Lower leg skin (tissue), 4 donors: ENCODE measurements around the gene LPIN1. TPM values are rescaled to one million over a fixed set of nuclear protein-coding genes. Genes with fewer than 3 reads are reported as not detected.

ENCODE experiments used
- DNase-seq, 2 donors: peaks; one replicate each; pipeline ENCODE4 v3.0.0-alpha.2; 2019; ENCODE audit warnings: low spot score in 2 of 2
- H3K4me3 ChIP-seq: fragments of 200-600 bp; sonication (generic); 2 replicates; pipeline ENCODE4 v1.5.1; 2017; ENCODE audit warnings: mild to moderate bottlenecking, low read depth; ENCODE audit not compliant: poor library complexity, severe bottlenecking
- CTCF ChIP-seq, 3 donors: fragments of 450-650 bp; IDR thresholded peaks; one replicate each; pipeline ENCODE4 v1.5.1; 2016; ENCODE audit warnings: antibody characterized with exemption in 3 of 3, mild to moderate bottlenecking in 3 of 3, moderate library complexity in 2 of 3
- POLR2A ChIP-seq, 2 donors: fragments of 450-650 bp; IDR thresholded peaks; one replicate each; pipeline ENCODE4 v1.6.1; 2016 to 2017; ENCODE audit warnings: antibody characterized with exemption in 2 of 2, mild to moderate bottlenecking in 1 of 2, moderate library complexity in 1 of 2
- WGBS, 2 donors: methylation state at CpG; one replicate each; pipeline ENCODE4 v1.1.5; 2018; 5-methylcytosine and 5-hydroxymethylcytosine counted together
- intact Hi-C: fragments of 100-400 bp; cut with DNase I; formaldehyde crosslinking; loops from one replicate; pipeline ENCODE4 v1.15.0; 2023; ENCODE audit warnings: low total_unique reads
- total RNA-seq, 4 donors: library from RNA; depleted of rRNA; stranded (reverse); fragments of >200 nt; gene quantifications; one replicate each; pipeline ENCODE4 v1.1.0, GENCODE V29; 2016

LPIN1 gene
- total RNA-seq, 4 donors from 2014 or later, result 15.6 to 45.8 (median 35.0) TPM

GRCh38 chr2:11796190-11797171 lies 50.0 kb downstream of the LPIN1 start:
- TF ChIP-seq POLR2A (IDR thresholded peaks at IDR 0.05), result no peak
- TF ChIP-seq CTCF (IDR thresholded peaks at IDR 0.05), result no peak
- no peak overlapping the region for H3K4me3 ChIP-seq
- intact Hi-C loops, result no loop called here
- WGBS, 2 donors, result 78 to 83% methylated on average over 18 of the region's 18 CpGs
- DNase-seq, result peak; percentile 63 to 83

GRCh38 chr2:11797846-11798245 lies 51.4 kb downstream of the LPIN1 start:
- 92 to 94% methylated on average over 6 of the region's 6 CpGs for WGBS, 2 donors
- DNase-seq, result no peak
- TF ChIP-seq POLR2A (IDR thresholded peaks at IDR 0.05) (no peak), CTCF (IDR thresholded peaks at IDR 0.05) (no peak)
- intact Hi-C loops, result no loop called here
- no peak overlapping the region for H3K4me3 ChIP-seq

- intact Hi-C loops, result no loop called here
- DNase-seq, result peak in 1 of 2 donors; percentile 48
- no peak overlapping the region for H3K4me3 ChIP-seq
- no peak for TF ChIP-seq POLR2A (IDR thresholded peaks at IDR 0.05)
- no peak for TF ChIP-seq CTCF (IDR thresholded peaks at IDR 0.05)
- 93 to 94% methylated on average over 15 of the region's 15 CpGs for WGBS, 2 donors
Measured at GRCh38 chr2:11798701-11799435, 52.4 kb downstream of the LPIN1 start.

- H3K4me3 ChIP-seq, result no peak overlapping the region
- no peak for TF ChIP-seq POLR2A (IDR thresholded peaks at IDR 0.05)
- TF ChIP-seq CTCF (IDR thresholded peaks at IDR 0.05), result no peak
- intact Hi-C loops, result no loop called here
- no peak for DNase-seq
- WGBS, 2 donors, result 94 to 95% methylated on average over 8 of the region's 8 CpGs
Measured at GRCh38 chr2:11799826-11800225, 53.4 kb downstream of the LPIN1 start.

GRCh38 chr2:11802782-11803191 lies 56.4 kb downstream of the LPIN1 start:
- H3K4me3 ChIP-seq, result no peak overlapping the region
- DNase-seq, result peak in 1 of 2 donors; percentile 82
- intact Hi-C loops, result no loop called here
- no peak for TF ChIP-seq CTCF (IDR thresholded peaks at IDR 0.05)
- TF ChIP-seq POLR2A (IDR thresholded peaks at IDR 0.05), result no peak
- 70 to 77% methylated on average over 11 of the region's 11 CpGs for WGBS, 2 donors
